Stomach (tissue), 9 donors: Measurements from ENCODE around the gene INTS1. TPM values are rescaled to one million over a fixed set of nuclear protein-coding genes. Genes with fewer than 3 reads are reported as not detected.

Experiments used
- DNase-seq, 2 donors: peaks; one replicate each; pipeline versions ENCODE4 v3.0.0 to v3.0.0-alpha.2; 2013 to 2019
- H3K27ac ChIP-seq, 5 donors: fragments of 200-600 bp in 4 of 5; sonication (generic) in 4 of 5; one replicate each; pipeline ENCODE4 v1.5.1; 2013 to 2019; ENCODE audit warnings: mild to moderate bottlenecking in 1 of 5, moderate library complexity in 1 of 5
- H3K27me3 ChIP-seq, 3 donors: fragments of 200-600 bp; sonication (generic); one replicate each; pipeline ENCODE4 v1.5.1; 2017 to 2019; ENCODE audit warnings: mixed run types in 1 of 3
- H3K36me3 ChIP-seq, 4 donors: fragments of 200-600 bp; sonication (generic); 1 replicate in 3 of 4; 2 replicates in 1 of 4; pipeline ENCODE4 v1.5.1; 2016 to 2019
- H3K4me1 ChIP-seq, 4 donors: fragments of 200-600 bp; sonication (generic); one replicate each; pipeline ENCODE4 v1.5.1; 2016 to 2019
- H3K4me3 ChIP-seq, 4 donors: fragments of 200-600 bp; sonication (generic) in 3 of 4; one replicate each; pipeline ENCODE4 v1.5.1; 2016 to 2019; ENCODE audit warnings: mild to moderate bottlenecking in 1 of 4
- H3K9me3 ChIP-seq, 4 donors: fragments of 200-600 bp; sonication (generic); one replicate each; pipeline ENCODE4 v1.5.1; 2016 to 2019
- EP300 ChIP-seq: sonication (generic); formaldehyde crosslinking; IDR thresholded peaks from one replicate; pipeline ENCODE4 v1.6.1; 2017; ENCODE audit warnings: antibody characterized with exemption
- POLR2A ChIP-seq, 4 donors: fragments of 450-650 bp; IDR thresholded peaks; one replicate each; pipeline ENCODE4 v1.6.1; 2016; ENCODE audit warnings: antibody characterized with exemption in 4 of 4, control low read depth in 2 of 4, mild to moderate bottlenecking in 1 of 4, moderate library complexity in 1 of 4
- POLR2AphosphoS5 ChIP-seq, 3 donors: sonication (generic); formaldehyde crosslinking; IDR thresholded peaks; one replicate each; pipeline ENCODE4 v1.6.1; 2016; ENCODE audit warnings: antibody characterized with exemption in 3 of 3
- WGBS, 5 donors: extraction: QIAGEN DNeasy Blood & Tissue Kit in 3 of 5; methylation state at CpG; one replicate each; pipeline versions ENCODE4 v1.1.5 to v1.1.7; 2013 to 2018; 5-methylcytosine and 5-hydroxymethylcytosine counted together
- intact Hi-C: fragments of 100-400 bp; cut with DNase I; formaldehyde crosslinking; loops from one replicate; pipeline ENCODE4 v1.15.1; 2023; ENCODE audit warnings: low total_unique reads
- polyA plus RNA-seq, 3 donors: library from polyadenylated mRNA; stranded (reverse); fragments of 200-250 nt; gene quantifications; one replicate each; pipeline ENCODE4 v1.2.3, GENCODE V29; 2013
- total RNA-seq, 5 donors: library from RNA; depleted of rRNA; stranded (reverse); fragments of >200 nt; gene quantifications; one replicate each; pipeline versions ENCODE4 v1.1.0 to v1.2.3, GENCODE V29; 2014 to 2016
- TF ChIP-seq, protein P1 (sequence below), 7 experiments: fragments of 450-650 bp in 4 of 7; fragments of 200-600 bp in 3 of 7; sonication (generic) in 3 of 7; IDR thresholded peaks; one replicate each; pipeline ENCODE4 v1.5.1; 2016 to 2019; ENCODE audit warnings: antibody characterized with exemption in 7 of 7, control low read depth in 2 of 7, mild to moderate bottlenecking in 1 of 7
- donor health status: healthy with polysubstance abuse.
- donor health status: Bipolar disorder and iron deficiency.
- donor health status: healthy.

Gene INTS1
- total and polyA plus RNA-seq, 8 donors: 24.4 to 724 (median 56.2) TPM

DNA sequence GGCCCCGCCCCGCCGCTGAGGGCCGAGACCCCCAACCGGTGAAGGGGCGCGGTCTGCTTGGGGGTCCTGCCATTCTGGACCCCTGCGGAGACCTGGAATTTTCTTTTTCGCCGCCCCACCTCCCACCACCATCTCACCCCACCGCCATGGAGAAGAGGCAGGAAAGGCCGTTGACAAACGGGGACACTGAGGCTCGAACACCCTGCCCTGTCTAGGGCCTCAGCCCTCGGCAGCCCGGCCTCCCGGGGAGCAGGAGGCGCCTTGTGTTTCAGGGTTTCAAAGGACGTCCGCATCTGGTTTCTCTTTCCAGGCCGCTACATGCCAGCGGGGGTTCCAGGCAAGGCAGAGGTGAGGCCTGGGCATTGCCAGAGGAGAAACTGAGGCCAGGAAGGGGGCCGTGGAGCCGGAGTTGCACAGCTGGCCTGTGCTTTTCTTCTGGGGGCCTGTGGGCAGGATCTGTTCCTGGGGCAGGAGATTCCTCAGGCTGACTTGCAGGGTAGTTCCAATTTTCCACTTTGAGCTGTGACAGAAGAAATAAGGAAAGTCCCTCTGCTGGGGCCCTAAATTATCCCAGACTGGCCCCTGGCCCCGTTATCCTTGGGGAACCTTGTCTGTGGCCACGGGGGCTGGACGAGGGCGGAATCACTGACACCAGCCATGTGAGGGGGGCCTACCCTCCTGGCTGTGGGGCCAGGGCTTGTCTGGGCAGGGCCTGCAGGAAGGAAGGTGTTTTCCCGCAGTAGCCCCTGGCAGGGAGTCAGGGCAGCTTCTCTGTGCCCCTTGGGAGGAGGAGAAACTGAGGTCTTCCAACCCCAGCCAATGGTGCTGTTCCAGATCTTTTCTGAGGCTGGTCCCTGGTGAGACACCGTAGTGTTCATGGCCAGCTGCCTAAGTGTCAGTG lies 44.0 kb downstream of the INTS1 start:
- Histone ChIP-seq H3K36me3 (no peaks in the 10 kb centered on the region), H3K27me3 (no peaks in the 10 kb centered on the region), H3K9me3 (no peaks in the 10 kb centered on the region), H3K4me1 (peaks cover 72 to 91% (median 82%) of the 10 kb centered on the region in 4 donors), H3K27ac (peak overlapping the region; percentile 87 to 95 (median 92)), H3K4me3 (peak overlapping the region; percentile 70 to 93 (median 84))
- intact Hi-C loops: no loop called here
- DNase-seq: peak in 1 of 2 donors; percentile 69
- TF ChIP-seq, protein P1, sequence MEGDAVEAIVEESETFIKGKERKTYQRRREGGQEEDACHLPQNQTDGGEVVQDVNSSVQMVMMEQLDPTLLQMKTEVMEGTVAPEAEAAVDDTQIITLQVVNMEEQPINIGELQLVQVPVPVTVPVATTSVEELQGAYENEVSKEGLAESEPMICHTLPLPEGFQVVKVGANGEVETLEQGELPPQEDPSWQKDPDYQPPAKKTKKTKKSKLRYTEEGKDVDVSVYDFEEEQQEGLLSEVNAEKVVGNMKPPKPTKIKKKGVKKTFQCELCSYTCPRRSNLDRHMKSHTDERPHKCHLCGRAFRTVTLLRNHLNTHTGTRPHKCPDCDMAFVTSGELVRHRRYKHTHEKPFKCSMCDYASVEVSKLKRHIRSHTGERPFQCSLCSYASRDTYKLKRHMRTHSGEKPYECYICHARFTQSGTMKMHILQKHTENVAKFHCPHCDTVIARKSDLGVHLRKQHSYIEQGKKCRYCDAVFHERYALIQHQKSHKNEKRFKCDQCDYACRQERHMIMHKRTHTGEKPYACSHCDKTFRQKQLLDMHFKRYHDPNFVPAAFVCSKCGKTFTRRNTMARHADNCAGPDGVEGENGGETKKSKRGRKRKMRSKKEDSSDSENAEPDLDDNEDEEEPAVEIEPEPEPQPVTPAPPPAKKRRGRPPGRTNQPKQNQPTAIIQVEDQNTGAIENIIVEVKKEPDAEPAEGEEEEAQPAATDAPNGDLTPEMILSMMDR (IDR thresholded peaks at IDR 0.05): no peak
- no peak for TF ChIP-seq POLR2A (IDR thresholded peaks at IDR 0.05)
- TF ChIP-seq EP300: no peak
- no peak for TF ChIP-seq POLR2AphosphoS5 (IDR thresholded peaks at IDR 0.05)
- WGBS, 5 donors: 11 to 16% (median 13%) methylated on average over 21 to 30 of the region's 30 CpGs

DNA sequence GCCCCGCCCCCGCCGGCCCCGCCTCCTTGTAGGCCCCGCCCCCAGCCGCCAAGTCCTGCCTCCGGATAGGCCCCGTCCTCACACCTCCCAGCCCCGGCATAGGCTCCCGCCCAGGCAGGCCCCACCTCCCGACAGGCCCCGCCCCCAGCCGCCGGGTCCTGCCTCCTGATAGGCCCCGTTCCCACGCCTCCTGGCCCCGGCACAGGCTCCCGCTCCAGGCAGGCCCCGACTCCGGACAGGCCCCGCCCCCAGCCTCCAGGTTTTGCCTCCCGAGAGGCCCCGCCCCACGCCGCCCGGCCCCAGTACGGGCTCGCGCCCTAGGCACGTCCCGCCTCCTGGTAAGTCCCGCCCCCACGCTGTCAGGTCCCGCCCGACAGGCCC lies 44.7 kb downstream of the INTS1 start:
- Histone ChIP-seq H3K9me3 (no peaks in the 10 kb centered on the region), H3K4me3 (peak overlapping the region; percentile 70 to 93 (median 84)), H3K4me1 (peaks cover 78 to 94% (median 89%) of the 10 kb centered on the region in 4 donors), H3K36me3 (no peaks in the 10 kb centered on the region), H3K27me3 (no peaks in the 10 kb centered on the region), H3K27ac (peak overlapping the region in 4 of 5 donors; percentile 87 to 96 (median 94))
- intact Hi-C loops: no loop called here
- DNase-seq: peak; percentile 100
- no peak for TF ChIP-seq EP300
- 0 to 1% (median 0%) methylated on average over 3 to 35 of the region's 35 CpGs; no CpG with 5 or more reads in 1 of the 5 donors for WGBS, 5 donors

- Histone ChIP-seq H3K36me3 (no peaks in the 10 kb centered on the region), H3K9me3 (no peaks in the 10 kb centered on the region), H3K4me1 (peaks cover 85 to 94% (median 92%) of the 10 kb centered on the region in 4 donors), H3K27ac (peak within 1 kb of the TSS; percentile 87 to 96 (median 94)), H3K4me3 (peak within 1 kb of the TSS; percentile 70 to 93 (median 84)), H3K27me3 (no peaks in the 10 kb centered on the region)
- DNase-seq: peak; percentile 87
- intact Hi-C loops: no loop called here
- 0 to 2% (median 1%) methylated on average over 9 to 69 of the region's 69 CpGs for WGBS, 5 donors
- TF ChIP-seq, protein P1 (IDR thresholded peaks at IDR 0.05): no peak
- TF ChIP-seq POLR2AphosphoS5 (IDR thresholded peaks at IDR 0.05) (peak; percentile 76 to 97 (median 96)), EP300 (no peak), POLR2A (IDR thresholded peaks at IDR 0.05) (peak in 1 of 4 donors; percentile 79)
Observed at GRCh38 chr7:1458683-1459511, 45.3 kb downstream of the INTS1 start, which contains the start of gene MICALL2. MICALL2 (minus strand) TSS chr7:1459470; CDS start chr7:1459326, 144 bp downstream.

- peak overlapping the region; percentile 70 to 93 (median 84) for H3K4me3 ChIP-seq
- H3K27me3 ChIP-seq: no peaks in the 10 kb centered on the region
- no peaks in the 10 kb centered on the region for H3K9me3 ChIP-seq
- no peaks in the 10 kb centered on the region for H3K36me3 ChIP-seq
- WGBS, 5 donors: 13 to 43% (median 17%) methylated on average over 8 to 23 of the region's 23 CpGs
- DNase-seq: peak in 1 of 2 donors; percentile 45
- TF ChIP-seq POLR2A (IDR thresholded peaks at IDR 0.05) (no peak), POLR2AphosphoS5 (IDR thresholded peaks at IDR 0.05) (no peak), EP300 (no peak)
- TF ChIP-seq, protein P1 (IDR thresholded peaks at IDR 0.05): no peak
- peaks cover 86 to 94% (median 93%) of the 10 kb centered on the region in 4 donors for H3K4me1 ChIP-seq
- H3K27ac ChIP-seq: peak overlapping the region; percentile 80 to 96 (median 94)
- intact Hi-C loops: no loop called here
Observed at GRCh38 chr7:1457949-1458682, 46.1 kb downstream of the INTS1 start.
